NCI-H774 (cell line): ENCODE data around the gene VMO1.

Experiments
- DNase-seq: peaks from one replicate; lab custom pipeline; 2025; lab: John Stamatoyannopoulos, UW

VMO1 gene

DNA sequence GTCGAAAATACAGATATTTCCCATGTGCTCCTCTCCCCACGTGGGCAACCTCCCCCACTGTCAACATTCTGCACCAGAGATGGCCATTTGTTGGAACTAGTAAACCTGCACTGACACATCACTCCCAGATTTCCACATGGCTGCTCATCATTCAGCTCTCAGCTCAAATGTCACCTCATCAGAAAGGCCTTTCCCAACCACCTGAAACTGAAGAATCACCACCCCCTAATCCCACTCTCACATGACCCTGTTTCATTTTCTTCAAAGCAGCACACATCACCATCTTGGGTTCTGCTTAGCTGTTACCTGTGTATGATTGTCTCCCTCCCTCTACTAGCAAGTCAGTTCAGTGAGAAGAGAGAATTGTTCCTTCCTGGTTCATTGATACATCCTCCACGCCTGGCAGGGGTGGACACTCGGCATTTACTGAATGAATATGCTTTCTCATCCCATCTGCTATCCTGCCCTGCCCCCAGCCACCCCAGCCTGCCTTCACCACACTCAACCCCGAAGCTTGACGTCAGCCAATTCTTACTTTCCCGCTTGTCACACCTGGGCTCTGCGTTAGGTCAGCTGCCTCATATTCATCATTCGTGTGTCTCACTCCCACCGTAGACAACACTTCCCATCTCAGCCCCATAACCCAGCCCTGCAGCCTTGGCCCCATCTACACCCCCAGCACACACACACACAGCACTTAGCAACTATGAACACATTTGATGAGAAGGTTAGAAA, 14.5 kb upstream of the VMO1 start:
- no peak for DNase-seq

DNA sequence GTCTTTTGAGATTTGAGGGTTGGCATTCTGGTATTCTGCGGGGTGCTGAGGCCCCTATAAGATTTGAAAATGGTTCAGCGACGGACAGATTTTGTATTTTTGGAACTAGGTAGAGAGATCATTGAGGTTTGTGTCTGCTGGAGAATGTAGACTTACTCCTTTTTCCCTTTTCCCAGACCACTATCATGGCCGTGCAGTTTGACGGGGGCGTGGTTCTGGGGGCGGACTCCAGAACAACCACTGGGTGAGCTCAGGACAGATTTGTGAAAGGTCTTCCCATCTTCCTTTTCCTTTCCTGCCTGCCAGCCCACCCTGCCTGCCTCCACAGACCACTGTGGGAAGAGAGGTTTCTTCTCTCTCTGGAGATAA, 10.4 kb upstream of the VMO1 start:
- no peak for DNase-seq

DNA sequence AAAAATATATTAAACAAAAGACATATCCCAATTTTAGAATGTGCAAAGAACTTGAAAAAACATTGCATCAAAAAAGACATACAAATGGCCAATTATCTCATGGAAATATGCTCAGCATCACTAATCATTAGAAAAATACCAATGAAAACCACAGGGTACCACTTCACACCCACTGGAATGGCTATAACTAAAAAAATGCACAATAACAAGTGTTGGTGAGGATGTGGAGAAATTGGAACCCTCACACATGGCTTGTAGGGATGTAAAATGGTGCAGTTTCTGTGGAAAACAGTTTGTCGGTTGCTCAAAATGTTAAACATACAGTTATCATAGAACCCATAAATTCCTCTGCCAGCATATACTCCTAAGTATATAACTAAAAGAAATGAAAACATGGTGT, 9.0 kb upstream of the VMO1 start:
- DNase-seq: no peak

DNA sequence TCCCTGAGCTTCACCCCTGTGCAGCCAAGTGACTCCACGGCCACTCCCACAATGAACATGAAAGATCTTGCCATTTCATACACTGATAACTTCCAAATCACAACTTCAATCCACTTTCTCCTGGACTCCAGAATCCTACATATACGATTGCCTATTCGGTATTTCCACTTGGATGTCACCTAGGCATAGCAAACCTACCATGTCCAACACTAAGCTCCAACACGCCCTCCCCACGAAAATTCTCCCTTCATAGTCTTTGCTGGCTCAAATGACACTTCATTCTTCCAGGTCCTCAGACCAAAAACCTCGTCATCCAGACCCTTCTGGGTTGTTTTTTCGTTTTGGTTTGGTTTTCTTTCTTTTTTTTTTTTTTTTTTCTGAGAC, 4.5 kb upstream of the VMO1 start:
- DNase-seq: no peak

DNA sequence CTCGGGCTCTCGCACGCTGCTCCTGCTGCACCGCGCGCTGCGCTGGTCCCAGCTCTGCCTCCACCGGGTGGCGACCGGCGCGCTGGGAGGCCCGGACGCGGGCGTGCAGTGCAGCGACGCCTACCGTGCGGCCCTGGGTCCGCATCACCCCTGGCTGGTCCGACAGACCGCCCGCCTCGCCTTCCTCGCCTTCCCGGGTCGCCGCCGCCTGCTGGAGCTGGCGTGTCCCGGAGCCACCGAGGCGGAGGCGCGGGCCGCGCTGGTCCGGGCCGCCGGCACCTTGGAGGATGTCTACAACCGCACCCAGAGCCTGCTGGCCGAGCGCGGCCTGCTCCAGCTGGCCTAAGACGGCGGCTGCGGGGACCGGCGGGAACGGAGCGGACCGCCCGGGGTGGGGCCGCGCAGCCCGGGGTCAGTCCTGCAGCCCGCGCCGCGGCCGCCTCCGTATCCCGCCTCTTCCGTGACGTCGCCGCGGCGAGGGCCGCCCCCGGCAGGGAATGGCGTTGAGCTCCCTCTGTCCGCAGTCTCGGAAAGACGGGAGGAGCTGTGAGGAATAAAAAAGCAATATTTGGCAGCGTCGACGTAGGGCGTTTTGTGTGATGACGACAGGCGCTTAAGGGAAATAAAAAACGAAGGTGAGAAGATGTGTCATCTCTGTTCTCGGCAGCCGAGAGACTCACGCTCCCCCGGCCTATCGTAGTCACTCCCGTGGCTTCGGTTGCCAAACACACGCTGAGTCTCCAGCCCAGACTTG, 4.0 kb upstream of the VMO1 start:
- peak; percentile 53 for DNase-seq

DNA sequence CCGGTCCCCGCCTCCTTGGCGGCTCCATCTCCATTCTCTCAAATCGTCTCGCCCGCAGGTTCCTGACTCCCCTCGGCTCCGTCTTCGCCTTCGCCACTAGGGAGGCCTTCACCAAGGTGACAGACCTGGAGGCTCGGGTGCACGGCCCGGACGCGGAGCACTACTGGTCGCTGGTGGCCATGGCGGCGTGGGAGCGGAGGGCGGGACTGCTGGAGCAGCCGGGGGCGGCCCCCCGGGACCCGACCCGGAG, 3.5 kb upstream of the VMO1 start:
- DNase-seq: no peak

DNA sequence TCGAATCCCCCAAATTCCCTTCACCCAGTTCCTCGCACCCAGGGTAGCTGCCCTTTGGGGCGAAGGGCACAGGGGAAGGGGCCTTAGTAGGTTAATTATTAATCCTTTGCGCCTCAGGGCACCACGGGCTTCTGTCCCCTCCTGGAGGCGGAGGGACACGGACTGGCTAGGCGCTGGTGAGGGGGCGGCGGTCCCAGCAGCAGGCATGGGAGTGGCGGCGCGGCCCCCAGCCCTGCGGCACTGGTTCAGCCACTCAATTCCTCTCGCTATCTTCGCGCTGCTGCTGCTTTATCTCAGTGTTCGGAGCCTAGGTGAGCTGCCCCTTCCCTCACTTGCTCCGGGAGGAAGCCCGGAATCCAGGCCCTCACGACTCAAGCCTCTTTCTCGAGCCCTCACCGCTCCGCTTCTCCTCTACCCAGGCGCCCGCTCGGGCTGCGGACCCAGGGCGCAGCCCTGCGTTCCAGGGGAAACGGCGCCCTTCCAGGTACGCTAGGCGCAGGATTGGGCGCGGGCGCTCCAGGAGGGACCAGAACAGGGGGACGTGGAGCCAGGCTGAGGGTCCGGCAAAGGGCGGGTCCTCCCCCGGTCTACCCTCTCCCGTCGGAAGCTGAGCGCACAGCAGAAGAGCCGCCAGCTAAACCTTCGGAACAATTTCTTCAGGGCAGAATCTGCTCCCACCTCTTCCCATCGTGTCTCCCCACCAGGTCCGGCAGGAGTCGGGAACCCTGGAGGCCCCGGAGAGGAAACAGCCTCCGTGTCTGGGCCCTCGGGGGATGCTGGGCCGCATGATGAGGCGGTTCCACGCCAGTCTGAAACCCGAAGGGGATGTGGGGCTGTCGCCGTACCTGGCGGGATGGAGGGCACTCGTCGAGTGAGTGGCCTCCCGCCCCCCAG, 2.9 kb upstream of the VMO1 start, which contains the start of gene GLTPD2:
GLTPD2 (plus strand) TSS at position 158 of the 894 bp plus-strand sequence; CDS start at position 206, 48 bp downstream.
- no peak for DNase-seq

DNA sequence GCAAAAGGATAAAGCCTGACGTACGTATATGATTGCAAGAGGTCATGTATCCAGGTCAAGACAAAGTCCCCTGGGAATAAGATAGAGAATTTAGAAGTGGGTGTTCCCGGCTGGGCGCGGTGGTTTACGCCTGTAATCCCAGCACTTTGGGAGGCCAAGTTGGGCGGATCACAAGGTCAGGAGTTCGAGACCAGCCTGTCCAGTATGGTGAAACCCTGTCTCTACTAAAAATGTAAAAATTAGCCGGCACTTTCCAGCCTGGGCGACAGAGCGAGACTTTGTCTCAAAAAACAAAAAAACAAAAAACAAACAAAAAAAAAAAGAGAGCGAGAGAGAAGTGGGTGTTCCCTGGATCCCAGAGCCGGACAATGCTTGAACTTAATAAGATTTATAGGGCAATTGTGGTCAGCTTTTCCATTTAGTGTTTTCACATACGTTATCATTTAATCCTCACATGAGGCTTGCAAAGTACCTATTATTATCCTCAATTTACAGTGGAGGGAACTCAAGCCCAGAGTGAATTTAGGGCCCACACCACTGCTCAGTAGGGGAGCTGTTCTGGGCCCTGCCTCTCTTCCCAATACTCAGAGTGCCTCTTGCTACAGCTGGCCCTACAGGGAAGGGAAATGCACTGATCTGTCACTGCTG, 2.1 kb upstream of the VMO1 start:
- no peak for DNase-seq

DNA sequence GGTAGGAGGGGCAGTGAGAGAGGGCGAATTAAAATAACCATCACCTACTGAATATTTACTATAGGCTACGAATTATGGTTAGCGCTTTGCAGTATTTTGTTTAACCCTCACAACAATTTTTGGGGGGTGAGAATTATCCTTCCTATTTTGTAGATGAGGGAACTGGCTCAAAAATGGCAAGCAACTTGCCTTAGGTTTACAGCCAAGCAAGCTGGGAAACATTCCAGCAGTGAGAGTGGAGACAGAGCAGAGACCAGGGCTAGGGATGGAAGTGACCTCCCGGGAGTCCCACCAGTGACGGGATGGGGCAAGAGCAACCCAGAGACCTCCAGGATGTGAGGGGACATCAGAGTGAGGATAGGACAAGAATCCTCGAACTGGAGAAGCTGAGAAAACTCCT, 352 bp upstream of the VMO1 start:
- no peak for DNase-seq

DNA sequence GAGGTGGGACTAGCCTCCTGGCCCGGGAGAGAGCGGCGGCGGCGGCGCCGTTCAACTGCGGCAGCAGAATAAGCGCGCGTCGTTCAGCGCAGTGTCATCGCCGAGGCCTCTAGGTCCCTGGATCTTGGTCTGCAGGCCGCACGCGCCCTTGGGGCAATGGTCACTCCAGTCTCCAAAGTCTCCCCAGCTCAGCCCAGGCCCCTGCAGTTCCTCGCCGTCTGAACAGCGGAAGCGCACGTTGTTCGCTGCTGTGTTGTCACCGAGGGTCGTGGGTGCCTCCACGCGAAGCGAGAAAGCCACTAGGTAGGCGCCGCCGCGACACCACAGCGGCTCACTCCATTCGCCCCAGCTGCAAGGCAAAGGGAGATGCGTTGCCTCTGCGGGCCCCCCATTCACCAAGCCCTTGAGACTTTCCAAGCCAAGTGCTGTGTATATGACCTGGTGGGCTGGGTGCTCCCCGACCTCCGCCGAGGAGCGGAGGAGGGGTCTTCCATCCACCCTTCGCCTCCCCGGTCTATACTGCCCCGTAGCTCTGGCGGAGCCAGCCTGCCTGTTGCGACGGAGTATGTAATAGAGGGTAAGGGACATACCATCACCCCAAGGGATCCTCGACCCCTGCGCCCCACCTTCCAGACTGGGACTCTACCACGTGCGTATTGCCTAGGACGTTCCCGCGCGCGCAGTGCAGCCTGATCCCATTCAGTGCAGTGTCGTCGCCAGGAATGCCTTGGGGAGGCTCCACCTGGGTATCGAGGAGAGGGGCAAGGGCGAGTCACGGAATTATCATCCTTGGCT, 656 bp downstream of the VMO1 start:
- no peak for DNase-seq

DNA sequence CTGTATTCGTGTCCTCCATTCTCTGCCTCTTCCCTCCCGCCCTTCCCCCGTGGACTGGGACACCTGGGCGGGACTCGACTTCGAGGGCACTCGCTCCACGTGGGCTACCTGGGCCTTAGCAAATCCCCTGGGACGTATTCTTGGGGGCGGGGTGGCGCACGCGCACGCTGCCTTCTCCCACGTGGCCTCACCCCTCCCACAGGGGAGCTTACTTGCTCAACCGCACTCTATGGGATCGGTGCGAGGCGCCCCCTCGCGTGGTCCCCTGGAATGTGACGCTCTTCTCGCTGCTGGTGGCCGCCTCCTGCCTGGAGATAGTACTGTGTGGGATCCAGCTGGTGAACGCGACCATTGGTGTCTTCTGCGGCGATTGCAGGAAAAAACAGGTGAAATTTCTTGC, 3.5 kb downstream of the VMO1 start:
- DNase-seq: no peak

DNA sequence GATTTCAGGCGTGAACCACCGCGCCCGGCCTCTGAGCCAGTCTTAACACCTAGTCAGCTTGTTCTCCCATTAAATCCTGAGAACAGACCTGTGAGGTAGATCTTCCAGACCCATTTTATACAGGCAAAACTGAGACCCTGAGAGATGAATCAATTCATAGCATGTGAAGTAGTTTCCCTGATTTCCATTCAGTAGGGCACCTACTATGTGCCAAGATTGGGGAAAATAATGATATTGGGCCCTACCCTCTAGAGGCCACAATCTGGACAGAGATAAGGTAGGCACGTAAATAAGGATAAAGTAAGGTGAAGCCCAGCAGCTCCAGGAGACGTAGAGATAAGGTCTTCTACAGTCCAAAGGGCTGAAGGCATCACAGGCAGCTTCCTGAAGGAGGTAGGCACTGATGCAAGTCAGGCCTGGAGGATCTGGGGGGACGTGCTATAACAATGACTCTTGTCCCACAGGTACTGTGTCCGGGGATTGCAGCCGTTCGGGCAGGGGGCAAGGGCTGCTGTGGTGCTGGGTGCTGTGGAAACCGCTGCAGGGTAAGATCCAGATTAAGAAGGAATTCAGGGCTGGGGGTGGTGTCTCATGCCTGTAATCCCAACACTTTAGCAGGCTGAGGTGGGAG, 5.7 kb downstream of the VMO1 start:
- no peak for DNase-seq

DNA sequence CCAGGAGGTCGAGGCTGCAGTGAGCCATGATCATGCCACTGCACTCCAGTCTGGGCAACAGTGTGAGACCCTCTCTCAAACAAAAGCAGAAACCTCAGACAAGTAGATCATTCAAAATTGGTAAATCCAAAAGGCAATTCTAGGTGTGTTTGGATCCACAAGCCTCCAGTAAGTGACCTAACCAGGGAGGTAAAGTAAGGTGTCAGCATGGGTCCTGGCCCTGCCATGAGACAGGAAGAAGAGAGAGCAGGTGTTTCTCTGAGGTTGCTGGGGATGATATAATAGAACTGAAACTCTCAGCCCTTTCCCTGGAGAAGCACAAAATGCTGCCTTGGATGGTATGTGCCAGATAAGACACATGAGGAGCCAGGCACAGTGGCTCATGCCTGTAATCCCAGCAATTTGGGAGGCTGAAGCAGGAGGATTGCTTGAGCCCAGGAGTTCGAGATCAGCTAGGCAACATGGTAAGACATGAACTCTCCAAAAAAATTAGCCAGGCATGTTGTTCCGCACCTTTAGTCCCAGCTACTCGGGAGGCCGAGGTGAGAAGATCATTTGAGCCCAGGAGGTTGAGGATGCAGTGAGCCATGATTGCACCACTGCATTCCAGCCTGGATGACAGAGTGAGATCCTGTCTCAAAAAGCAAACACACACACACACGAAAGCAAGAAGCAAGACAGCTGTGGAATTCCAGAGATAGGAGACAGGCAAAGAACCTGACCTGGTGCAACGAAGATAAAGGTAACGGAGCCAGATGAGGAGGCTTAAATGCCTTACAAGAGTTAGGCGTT, 8.0 kb downstream of the VMO1 start:
- no peak for DNase-seq

DNA sequence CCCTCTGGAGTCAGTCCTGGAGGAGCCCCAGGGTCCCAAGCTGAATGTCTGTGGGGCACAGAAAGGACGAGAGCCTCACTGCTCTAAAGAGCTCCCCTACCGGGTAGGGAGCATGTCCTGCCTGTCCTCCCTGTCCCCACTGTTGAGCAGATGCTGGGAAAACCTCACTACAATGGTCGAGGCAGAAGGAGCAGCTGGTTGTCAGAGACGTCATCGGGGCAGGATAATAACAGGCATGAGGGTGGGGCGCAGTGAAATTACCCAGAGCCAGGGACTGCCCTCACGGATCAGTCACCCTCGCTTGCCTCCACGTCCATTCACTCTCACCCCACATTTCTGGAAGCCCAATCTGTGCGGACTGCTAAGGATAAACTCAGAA, 13.9 kb downstream of the VMO1 start:
- no peak for DNase-seq

DNA sequence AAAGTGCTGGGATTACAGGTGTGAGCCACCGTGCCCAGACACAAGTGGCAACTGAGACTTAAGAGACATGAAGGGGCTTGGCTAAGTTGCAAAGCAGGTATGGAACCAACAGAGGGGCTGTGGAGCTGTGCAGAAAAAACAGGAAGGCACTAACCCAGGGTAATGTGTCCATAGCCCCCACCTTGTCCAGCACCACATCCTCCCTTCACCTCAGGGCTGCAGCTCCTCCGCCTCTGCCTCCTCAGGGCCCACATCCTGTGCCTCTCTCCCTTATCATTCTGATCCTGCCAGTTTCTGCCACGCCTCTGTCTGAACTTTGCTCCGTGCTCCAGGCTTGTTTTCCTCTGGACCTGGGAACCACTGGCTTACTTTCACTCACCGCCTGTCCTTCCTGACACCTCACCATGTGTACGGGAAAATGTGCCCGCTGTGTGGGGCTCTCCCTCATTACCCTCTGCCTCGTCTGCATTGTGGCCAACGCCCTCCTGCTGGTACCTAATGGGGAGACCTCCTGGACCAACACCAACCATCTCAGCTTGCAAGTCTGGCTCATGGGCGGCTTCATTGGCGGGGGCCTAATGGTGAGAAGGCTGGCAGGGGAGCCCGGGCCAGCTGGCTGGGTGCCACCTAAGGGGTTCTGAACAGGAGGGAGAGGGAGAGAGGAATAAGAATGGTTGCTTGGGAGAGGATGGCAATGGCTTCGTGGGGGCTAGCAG, 14.5 kb downstream of the VMO1 start, which contains the start of gene TM4SF5:
TM4SF5 (plus strand) TSS at position 368 of the 716 bp plus-strand sequence; CDS start at position 405, 37 bp downstream.
- no peak for DNase-seq

DNA sequence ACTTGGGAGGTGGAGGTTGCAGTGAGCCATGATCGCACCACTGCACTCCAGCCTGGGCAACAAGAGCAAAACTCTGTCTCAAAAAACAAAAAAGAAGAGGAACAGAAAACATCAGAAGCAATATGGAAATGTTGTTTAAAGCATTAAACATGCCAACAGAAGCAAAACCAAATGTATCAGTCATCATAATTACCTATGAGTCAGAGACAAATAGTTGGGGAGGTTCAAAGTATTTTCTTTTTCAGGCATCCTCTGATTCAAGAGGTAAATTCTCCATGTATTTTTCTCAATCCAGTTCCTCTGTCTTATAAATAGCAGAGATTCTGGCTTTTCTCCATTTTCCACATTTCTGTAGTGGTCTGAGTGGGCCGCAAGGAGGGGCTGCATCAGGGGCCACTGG, 16.5 kb downstream of the VMO1 start:
- no peak for DNase-seq

DNA sequence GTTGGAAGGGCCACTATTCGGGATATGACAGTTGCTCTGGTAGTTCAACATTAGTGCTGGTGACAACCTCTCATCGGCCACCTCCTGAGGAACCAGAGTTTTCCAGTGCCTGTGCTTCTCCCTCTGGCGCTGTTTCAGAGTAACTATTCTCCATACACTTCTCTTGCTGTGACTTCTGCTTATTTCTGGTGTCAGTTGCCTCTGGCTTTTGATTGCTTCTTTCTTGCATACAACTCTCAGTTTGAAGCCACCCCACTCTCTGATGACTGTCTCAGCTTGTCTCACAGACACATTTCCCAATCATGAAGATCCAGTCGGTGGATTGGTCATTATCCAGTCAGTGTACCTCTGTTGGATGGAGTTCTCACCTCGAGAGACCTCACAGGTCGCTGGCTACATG, 17.9 kb downstream of the VMO1 start:
- no peak for DNase-seq

DNA sequence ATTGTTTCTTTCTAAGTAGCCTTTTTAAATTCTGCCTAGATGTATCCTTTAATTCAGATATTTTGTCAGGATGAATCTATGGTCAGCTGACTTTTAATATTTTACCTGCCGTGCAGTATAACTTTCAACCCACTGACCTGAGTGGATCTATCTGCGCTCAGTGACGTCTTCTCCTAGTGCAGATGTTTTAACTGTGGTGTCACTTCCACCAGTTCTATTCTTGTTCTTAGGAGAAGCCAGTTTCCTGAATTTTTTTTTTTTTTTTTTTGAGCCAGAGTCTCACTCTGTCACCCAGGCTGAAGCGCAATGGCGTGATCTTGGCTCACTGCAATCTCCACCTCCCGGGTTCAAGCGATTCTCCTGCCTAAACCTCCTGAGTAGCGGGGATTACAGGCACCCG, 19.4 kb downstream of the VMO1 start:
- DNase-seq: no peak

DNA sequence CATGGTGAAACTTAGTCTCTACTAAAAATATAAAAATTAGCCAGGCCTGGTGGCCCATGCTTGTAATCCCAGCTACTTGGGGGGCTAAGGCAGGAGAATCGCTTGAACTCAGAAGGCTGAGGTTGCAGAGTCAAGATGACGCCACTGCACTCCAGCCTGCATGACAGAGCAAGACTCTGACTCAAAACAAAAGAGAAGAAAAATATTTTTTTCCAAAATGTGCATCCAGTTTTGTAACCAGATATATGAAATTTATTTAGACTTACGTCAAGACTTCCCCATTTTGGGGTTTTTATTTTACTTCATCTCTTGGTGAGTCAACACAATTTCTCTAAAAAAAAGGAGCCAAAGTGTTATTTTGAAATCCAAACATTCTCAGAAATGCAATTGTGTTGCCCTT, 20.0 kb downstream of the VMO1 start:
- no peak for DNase-seq

DNA sequence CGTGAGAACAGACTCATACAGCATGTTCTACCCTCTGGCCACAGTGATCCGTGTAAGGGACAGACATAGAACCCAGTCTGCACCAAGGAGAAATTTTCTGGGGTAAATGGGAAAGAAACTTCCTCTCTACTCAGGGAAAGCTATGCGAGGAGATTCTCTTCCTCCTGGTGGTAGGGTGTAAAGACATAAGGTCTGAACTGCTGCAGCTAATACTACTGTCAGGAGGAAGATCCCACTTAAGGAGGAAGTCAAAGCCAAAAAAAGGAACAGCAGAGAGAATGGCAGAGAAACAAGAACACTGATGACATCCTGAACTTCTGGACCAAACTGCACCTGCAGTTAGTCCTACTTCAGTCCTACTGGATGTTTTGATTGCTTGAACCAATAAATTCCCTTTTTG, 21.6 kb downstream of the VMO1 start:
- DNase-seq: no peak
